Raji (cell line): ENCODE data around the gene MLXIP.

Experiments used
- POLR2A ChIP-seq: IDR thresholded peaks from 2 replicates; pipeline ENCODE4 v1.6.1; 2011; ENCODE audit warnings: low read depth, low read length, control low read depth; ENCODE audit not compliant: insufficient read depth

The MLXIP gene

DNA sequence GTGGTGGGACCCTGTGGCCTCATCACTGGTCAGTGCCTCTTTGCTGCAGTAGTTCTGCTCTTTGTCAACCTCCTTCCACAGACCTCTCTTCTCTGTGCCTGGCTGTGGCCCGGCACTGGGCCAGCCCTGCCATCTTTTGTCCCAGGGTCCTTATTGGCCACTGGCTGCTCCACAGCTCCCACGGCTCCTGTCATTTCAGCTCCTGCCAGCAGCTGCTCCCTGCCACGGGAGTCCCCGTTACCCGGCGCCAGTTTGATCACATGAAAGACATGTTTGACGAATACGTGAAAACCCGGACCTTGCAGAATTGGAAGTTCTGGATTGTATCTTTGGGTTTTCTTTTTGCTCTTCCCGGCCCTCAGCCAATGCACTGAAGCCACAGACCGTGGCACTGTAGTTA is 60.1 kb downstream of the MLXIP start:
- no peak for TF ChIP-seq POLR2A

- TF ChIP-seq POLR2A, result no peak
These were observed 60.7 kb downstream of the MLXIP start for GRCh38 chr12:122139266-122139665.

- TF ChIP-seq POLR2A, result no peak
These were observed 61.4 kb downstream of the MLXIP start for GRCh38 chr12:122139941-122140340.

- no peak for TF ChIP-seq POLR2A
These were observed 62.1 kb downstream of the MLXIP start for GRCh38 chr12:122140467-122141257.

DNA sequence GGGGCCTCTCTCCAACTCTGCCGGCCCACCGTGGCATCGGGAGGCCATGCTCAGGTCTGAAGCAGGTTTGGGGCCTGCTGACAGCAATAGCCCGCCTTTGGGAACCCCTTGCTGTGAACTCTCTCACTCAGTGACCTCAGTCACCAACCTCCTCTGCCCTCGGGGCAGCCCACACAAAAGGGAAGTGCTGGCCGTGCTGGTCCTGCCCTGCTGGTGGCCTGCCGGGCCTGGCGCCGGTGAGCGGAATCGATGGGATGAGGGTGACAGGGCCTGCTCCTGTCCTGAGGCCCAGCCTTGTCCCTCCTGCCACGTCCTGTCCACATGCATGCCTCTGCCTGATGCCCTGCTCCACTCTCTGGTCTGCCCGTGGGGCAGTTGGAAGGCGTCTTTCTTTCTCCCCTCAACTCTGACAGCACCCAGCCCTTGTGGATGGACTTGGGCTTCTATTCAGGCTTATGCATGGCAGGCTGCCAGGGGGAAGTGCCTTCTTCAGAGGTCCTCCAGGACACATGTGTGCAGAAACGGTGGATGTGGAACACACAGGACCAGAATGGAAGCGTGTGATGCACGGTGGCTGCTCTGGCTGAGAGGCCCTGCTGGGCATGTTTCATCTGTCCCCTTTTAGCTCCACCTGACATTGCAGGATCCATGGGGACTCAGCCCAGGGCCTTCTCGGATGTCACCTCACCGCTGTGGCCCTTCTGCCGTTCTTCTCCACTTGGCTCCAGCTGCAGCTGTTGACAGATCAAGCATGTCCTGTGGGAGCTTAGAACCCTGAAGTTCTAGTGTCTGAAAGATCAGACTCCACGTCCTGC is 63.6 kb downstream of the MLXIP start:
- TF ChIP-seq POLR2A, result no peak

- TF ChIP-seq POLR2A, result no peak
These were observed 64.3 kb downstream of the MLXIP start for GRCh38 chr12:122142857-122143256.

DNA sequence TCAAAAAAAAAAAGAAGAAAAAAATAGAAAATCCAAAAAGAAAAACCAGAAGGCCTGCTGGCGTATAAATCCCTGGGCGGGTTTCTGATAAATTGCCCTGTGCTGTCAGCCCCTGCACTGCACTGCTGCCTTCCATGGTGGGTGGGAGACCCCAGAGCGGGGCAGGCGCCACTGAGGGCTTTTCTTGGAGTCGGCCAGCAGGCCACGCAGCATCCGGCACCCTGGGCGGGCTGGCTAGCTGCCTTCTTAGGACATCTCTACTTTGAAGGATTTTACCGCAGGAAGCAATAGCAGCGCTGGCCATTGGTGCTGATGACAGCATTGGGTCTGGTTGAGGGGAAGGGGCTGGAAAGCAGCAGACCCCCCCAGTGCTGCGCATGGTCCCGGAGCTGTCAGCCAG is 66.3 kb downstream of the MLXIP start:
- TF ChIP-seq POLR2A, result no peak

DNA sequence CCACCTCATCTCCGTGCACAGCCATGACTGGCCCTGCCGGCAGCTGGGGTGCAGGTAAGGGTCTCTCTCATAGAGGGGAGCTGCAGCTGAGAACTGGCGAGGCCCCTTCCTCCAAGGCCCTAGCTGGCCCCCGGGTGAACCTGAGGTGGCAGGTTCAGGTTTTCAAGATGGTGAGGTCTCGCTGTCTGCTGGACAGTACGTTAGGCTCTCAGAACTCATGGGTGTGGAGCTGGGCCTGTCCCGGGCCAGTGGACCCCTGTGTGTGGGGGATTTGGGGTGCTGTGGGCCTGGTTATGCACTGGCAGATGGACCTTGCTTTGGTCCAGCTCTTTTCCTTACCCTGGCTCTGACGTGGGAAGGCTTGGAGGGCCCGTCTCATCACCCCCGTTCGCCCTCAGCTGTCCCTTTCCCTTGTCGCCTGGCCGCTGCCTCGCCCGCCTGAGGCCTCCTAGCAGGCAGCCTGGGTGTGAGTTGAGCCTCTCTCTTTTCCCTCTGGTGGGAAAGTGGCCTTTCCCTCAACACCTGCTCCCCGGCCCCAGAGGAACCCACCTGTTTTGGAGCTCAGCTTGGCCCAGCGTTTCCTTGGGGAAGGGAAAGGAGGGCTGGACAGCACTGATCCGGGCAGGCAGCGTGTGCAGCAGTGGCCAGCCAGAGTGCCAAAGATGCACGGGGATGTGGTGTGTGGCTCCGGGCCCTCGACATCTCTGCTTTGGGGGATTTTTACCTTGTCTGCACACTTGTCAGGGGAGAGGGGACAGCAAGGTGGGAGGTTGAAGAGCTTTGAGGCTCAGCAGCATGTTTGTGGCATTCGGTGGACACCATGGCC is 67.2 kb downstream of the MLXIP start:
- TF ChIP-seq POLR2A, result no peak

DNA sequence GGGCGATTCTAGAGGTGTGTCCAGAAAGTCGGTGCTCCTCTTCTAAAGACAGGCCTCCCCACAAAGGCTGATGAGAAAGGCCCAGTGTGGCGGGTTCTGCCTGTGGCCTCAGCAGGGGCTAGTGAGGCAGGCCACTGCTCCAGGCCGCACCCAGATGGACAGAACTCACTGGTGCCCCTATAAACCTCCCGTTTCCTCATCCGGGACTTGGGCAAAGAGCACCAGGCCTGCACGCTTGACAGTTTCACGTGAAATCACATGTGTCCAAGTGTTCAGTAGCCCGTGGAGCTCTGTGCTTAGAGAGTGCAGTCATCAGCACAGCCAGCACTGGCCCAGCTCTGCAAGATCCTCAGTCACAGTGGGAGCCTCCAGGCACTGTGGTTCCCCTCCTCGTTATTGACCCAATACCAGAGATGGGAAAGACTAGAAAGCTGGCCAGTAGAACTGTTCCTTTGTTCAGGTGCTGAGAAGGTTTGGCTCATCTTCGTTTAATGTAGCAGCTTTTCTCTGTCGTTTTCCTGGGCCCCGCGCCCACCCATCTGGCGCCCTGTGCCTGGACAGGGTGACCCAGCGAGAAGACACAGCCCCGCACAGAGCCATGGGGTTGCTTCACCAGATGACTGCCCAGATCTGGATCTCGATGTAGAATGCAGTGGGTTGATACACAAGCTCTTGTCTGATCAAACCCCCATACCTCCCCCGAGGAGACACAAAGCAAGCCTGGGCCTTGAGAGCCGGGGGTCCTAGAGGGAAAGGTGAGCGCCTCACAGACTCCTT is 69.1 kb downstream of the MLXIP start:
- TF ChIP-seq POLR2A, result no peak

GRCh38 chr12:122148657-122149056 is 70.1 kb downstream of the MLXIP start:
- TF ChIP-seq POLR2A, result no peak

- TF ChIP-seq POLR2A, result no peak
These were observed 71.6 kb downstream of the MLXIP start for GRCh38 chr12:122150127-122150681.

GRCh38 chr12:122152754-122153153 is 74.2 kb downstream of the MLXIP start:
- TF ChIP-seq POLR2A, result no peak

DNA sequence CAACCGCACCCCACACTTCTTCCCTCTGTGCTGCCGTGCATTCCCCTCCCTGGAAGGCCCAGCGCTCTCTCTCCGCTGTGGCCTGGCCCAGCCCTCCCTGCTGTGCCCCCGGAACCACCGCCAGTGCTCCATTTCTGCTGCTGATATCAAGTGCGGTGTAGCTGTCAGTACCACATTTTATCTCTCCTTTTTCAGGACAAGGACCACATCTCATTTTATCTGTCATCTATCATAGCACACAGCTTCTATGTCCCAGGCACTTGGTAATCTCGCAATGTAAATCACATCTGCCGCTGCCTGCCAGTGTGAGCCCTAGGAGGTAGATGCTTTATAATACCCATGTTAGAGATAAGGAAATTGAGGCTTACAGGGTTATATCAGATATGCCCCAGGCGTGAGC is 77.1 kb downstream of the MLXIP start:
- TF ChIP-seq POLR2A, result no peak

DNA sequence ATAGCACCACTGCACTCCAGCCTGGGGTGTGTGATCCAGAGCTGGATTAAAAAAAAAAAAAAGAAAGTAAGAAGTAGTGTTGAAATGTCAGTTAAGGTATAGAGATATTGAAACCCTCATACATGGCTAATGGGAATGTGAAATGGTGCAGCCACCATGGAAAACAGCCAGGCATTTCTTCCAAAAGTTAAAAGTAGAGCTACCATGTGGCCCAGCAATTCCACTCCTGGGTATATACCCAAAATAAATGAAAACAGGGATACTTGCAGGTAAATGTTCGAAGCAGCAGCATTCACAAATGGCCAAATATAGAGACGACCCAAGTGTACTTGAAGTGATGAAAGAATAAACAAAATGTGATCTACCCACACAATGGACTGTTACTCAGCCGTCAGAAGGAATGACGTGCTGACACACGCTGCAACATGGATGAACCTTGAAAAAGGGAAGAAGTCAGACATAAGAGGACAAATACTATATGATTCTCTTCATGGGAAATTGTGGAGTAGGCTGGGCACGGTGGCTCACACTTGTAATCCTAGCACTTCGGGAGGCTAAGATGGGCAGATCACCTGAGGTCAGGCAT is 80.2 kb downstream of the MLXIP start:
- TF ChIP-seq POLR2A, result no peak

- no peak for TF ChIP-seq POLR2A
These were observed 81.3 kb downstream of the MLXIP start for GRCh38 chr12:122159882-122160281.

GRCh38 chr12:122160761-122161160 is 82.2 kb downstream of the MLXIP start:
- TF ChIP-seq POLR2A, result no peak
